ENCODE results near the gene AKAP13.
"Not testable (repeated sequence)": the region's sequence is repeated elsewhere in the genome, so short reads cannot be mapped to it uniquely, and the experiment has no call there.

Gene AKAP13

DNA sequence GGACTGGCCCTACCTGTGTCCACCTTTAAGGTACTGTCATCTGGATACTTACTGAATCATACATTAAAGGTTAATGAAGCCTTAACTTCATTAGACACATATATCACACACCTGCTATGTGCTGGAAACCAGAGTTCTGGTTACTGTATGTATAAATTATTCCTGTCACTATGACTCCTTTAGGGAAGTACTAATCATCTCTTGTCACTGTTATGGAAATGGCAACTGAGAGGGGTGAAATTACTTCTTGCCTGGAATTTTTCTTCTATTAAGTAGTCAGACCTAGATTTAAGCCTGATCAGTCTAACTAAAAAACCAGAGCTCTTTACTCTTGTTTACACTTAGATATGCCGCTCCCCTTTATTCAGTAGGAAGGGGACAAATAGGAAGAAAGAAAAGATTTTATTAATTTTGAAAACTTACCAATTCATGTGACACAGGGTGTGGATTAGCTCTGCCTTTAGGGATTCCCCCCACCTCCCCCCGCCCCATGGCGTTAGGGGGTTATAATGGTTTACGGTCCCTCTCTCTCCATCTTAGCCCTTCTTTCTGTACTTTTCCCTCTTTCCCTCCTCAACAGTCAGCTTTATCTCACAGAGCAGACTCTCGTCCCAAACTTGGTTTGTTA is 261.8 kb downstream of the AKAP13 start:
- peaks cover 11% of the 10 kb centered on the region for H3K36me3 ChIP-seq (ENCODE audit: control insufficient read depth, insufficient read depth, low read length)
- H3K27ac ChIP-seq (ENCODE audit: low read depth, low read length) = peak overlapping the region; percentile 64
- H3K4me1 ChIP-seq (ENCODE audit: control insufficient read depth, insufficient read depth, low read length) = peaks cover 20% of the 10 kb centered on the region
- H3K9ac ChIP-seq (ENCODE audit: low read length) = no peak overlapping the region
- H3K4me3 ChIP-seq (ENCODE audit: low read length) = peak overlapping the region; percentile 5
- no peaks in the 10 kb centered on the region for H3K27me3 ChIP-seq (ENCODE audit: control insufficient read depth, insufficient read depth, low read length)

GRCh38 chr15:85642693-85643066 is 262.3 kb downstream of the AKAP13 start:
- H3K4me1 ChIP-seq (ENCODE audit: control insufficient read depth, insufficient read depth, low read length) = peaks cover 20% of the 10 kb centered on the region
- H3K9ac ChIP-seq (ENCODE audit: low read length) = no peak overlapping the region

GRCh38 chr15:85646538-85647091 is 266.2 kb downstream of the AKAP13 start:
- peaks cover 10% of the 10 kb centered on the region for H3K36me3 ChIP-seq (ENCODE audit: control insufficient read depth, insufficient read depth, low read length)
- no peak overlapping the region for H3K27ac ChIP-seq (ENCODE audit: low read depth, low read length)
- H3K27me3 ChIP-seq (ENCODE audit: control insufficient read depth, insufficient read depth, low read length) = no peaks in the 10 kb centered on the region
- H3K4me3 ChIP-seq (ENCODE audit: low read length) = no peak overlapping the region
- H3K4me1 ChIP-seq (ENCODE audit: control insufficient read depth, insufficient read depth, low read length) = peaks cover 23% of the 10 kb centered on the region
- H3K9ac ChIP-seq (ENCODE audit: low read length) = no peak overlapping the region

More at GRCh38 chr15:85642693-85643066, 262.3 kb downstream of the AKAP13 start:
- peak overlapping the region; percentile 5 for H3K4me3 ChIP-seq (ENCODE audit: low read length)
- peaks cover 11% of the 10 kb centered on the region for H3K36me3 ChIP-seq (ENCODE audit: control insufficient read depth, insufficient read depth, low read length)
- H3K27ac ChIP-seq (ENCODE audit: low read depth, low read length) = peak overlapping the region; percentile 64
- H3K27me3 ChIP-seq (ENCODE audit: control insufficient read depth, insufficient read depth, low read length) = no peaks in the 10 kb centered on the region

DNA sequence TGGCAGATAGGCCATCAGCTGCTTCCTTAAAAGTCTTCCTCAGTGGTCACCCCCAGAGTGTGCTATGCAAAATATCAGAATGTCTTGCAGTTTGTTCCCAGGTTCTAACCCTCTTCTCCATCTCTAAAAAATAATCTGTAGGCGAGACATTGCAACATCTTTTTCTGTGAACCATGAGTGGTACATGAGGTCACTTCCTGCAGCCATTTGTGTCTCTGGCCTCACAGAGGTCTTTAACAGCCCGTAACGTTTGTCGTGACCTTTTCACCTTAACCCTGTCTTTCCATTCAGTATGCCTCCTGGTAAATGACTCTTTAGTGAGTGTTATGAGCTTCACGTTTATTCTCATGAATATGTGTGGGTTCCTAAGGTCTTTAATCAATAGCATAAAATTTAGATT is 269.0 kb downstream of the AKAP13 start:
- H3K4me3 ChIP-seq (ENCODE audit: low read length) = no peak overlapping the region
- H3K4me1 ChIP-seq (ENCODE audit: control insufficient read depth, insufficient read depth, low read length) = peaks cover 10% of the 10 kb centered on the region
- peaks cover 21% of the 10 kb centered on the region for H3K36me3 ChIP-seq (ENCODE audit: control insufficient read depth, insufficient read depth, low read length)
- no peaks in the 10 kb centered on the region for H3K27me3 ChIP-seq (ENCODE audit: control insufficient read depth, insufficient read depth, low read length)
- H3K9ac ChIP-seq (ENCODE audit: low read length) = no peak overlapping the region
- H3K27ac ChIP-seq (ENCODE audit: low read depth, low read length) = peak overlapping the region; percentile 45

- Histone ChIP-seq H3K36me3 (ENCODE audit: control insufficient read depth, insufficient read depth, low read length) (peaks cover 28% of the 10 kb centered on the region), H3K27ac (ENCODE audit: low read depth, low read length) (no peak overlapping the region), H3K27me3 (ENCODE audit: control insufficient read depth, insufficient read depth, low read length) (no peaks in the 10 kb centered on the region)
Observed at GRCh38 chr15:85651548-85651947, 271.1 kb downstream of the AKAP13 start.

GRCh38 chr15:85652457-85652856 is 272.1 kb downstream of the AKAP13 start:
- no peak overlapping the region for H3K9ac ChIP-seq (ENCODE audit: low read length)
- H3K27me3 ChIP-seq (ENCODE audit: control insufficient read depth, insufficient read depth, low read length) = no peaks in the 10 kb centered on the region
- H3K27ac ChIP-seq (ENCODE audit: low read depth, low read length) = peak overlapping the region; percentile 2
- H3K4me3 ChIP-seq (ENCODE audit: low read length) = no peak overlapping the region
- peaks cover 26% of the 10 kb centered on the region for H3K36me3 ChIP-seq (ENCODE audit: control insufficient read depth, insufficient read depth, low read length)
- peaks cover 7% of the 10 kb centered on the region for H3K4me1 ChIP-seq (ENCODE audit: control insufficient read depth, insufficient read depth, low read length)

More at GRCh38 chr15:85651548-85651947, 271.1 kb downstream of the AKAP13 start:
- Histone ChIP-seq H3K9ac (ENCODE audit: low read length) (no peak overlapping the region), H3K4me1 (ENCODE audit: control insufficient read depth, insufficient read depth, low read length) (peaks cover 7% of the 10 kb centered on the region), H3K4me3 (ENCODE audit: low read length) (no peak overlapping the region)

DNA sequence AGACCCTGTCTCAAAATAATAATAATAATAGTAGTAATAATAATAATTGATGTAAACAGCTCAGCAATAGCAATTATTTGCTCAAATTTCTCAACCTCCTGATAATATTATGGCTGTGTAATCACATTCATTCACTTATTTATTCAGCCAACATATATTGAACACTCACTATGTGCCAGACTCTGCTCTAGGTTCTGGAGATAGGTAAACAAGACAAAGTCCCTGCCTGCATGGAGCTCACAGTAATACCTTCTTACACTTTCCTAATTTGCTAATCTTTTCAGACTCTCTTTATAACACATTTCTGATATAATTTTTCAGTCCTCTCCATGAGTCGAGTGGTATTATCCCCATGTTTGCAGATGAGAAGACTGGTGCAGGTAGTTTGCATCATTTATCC is 276.7 kb downstream of the AKAP13 start:
- Histone ChIP-seq H3K36me3 (ENCODE audit: control insufficient read depth, insufficient read depth, low read length) (peaks cover 34% of the 10 kb centered on the region), H3K4me3 (ENCODE audit: low read length) (no peak overlapping the region), H3K27ac (ENCODE audit: low read depth, low read length) (no peak overlapping the region), H3K4me1 (ENCODE audit: control insufficient read depth, insufficient read depth, low read length) (peaks cover 4% of the 10 kb centered on the region), H3K27me3 (ENCODE audit: control insufficient read depth, insufficient read depth, low read length) (no peaks in the 10 kb centered on the region), H3K9ac (ENCODE audit: low read length) (no peak overlapping the region)

- no peak overlapping the region for H3K4me3 ChIP-seq (ENCODE audit: low read length)
- no peaks in the 10 kb centered on the region for H3K27me3 ChIP-seq (ENCODE audit: control insufficient read depth, insufficient read depth, low read length)
- H3K9ac ChIP-seq (ENCODE audit: low read length) = no peak overlapping the region
- H3K4me1 ChIP-seq (ENCODE audit: control insufficient read depth, insufficient read depth, low read length) = no peaks in the 10 kb centered on the region
- H3K36me3 ChIP-seq (ENCODE audit: control insufficient read depth, insufficient read depth, low read length) = peaks cover 26% of the 10 kb centered on the region
- H3K27ac ChIP-seq (ENCODE audit: low read depth, low read length) = no peak overlapping the region
Observed at GRCh38 chr15:85658816-85659215, 278.4 kb downstream of the AKAP13 start.

- H3K36me3 ChIP-seq (ENCODE audit: control insufficient read depth, insufficient read depth, low read length) = peaks cover 13% of the 10 kb centered on the region
- H3K4me1 ChIP-seq (ENCODE audit: control insufficient read depth, insufficient read depth, low read length) = peaks cover 1% of the 10 kb centered on the region
- H3K4me3 ChIP-seq (ENCODE audit: low read length) = no peak overlapping the region
- H3K9ac ChIP-seq (ENCODE audit: low read length) = no peak overlapping the region
- no peaks in the 10 kb centered on the region for H3K27me3 ChIP-seq (ENCODE audit: control insufficient read depth, insufficient read depth, low read length)
- H3K27ac ChIP-seq (ENCODE audit: low read depth, low read length) = no peak overlapping the region
Observed at GRCh38 chr15:85661859-85662258, 281.5 kb downstream of the AKAP13 start.

- H3K36me3 ChIP-seq (ENCODE audit: control insufficient read depth, insufficient read depth, low read length) = peaks cover 15% of the 10 kb centered on the region
Observed at GRCh38 chr15:85665677-85666076, 285.3 kb downstream of the AKAP13 start.

DNA sequence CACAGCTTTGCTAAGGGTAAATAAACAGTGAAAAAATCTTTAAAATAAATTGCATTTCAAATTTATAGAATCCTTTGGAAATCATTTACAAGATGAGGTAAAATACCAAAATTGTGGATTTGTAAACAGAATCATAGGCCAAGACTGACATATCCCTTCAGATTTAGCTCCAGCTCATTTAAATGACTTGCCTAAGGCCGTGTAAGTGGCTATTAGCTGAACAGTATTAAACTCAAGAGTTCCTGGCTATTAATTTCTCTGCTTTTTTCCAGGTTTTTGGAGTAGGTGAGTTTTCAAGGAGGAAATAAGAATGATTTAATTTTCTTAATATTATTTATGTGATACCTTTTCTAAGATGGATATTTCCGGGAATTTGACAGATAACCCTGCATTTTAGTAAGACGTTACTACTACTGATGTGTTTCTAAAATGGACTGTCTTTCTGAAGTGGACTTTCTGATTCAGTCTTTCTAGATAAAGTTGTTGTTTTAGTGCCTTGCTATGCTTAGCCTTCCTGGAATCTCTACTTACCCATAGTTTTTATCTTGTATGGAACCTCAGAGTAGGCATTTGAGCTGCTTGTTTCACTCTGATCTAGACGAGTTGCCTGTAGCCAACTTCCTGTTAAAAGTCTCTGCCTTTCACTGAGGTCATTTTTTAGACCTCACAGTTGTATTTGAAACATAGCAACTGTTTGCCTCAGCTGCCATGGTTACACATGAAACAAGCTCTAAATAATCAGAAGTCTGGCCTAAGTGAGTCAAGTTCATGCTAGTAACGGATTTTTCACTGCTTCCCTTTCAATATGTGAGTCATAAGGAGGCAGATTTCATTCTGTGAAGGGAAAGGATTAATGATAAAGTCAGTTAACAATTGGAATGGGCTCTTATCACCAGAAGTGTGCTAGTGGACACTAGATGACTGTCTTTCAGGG is 287.4 kb downstream of the AKAP13 start:
- peak overlapping the region; percentile 93 for H3K27ac ChIP-seq (ENCODE audit: low read depth, low read length)
- no peaks in the 10 kb centered on the region for H3K27me3 ChIP-seq (ENCODE audit: control insufficient read depth, insufficient read depth, low read length)
- no peak overlapping the region for H3K4me3 ChIP-seq (ENCODE audit: low read length)
- H3K9ac ChIP-seq (ENCODE audit: low read length) = no peak overlapping the region
- peaks cover 16% of the 10 kb centered on the region for H3K36me3 ChIP-seq (ENCODE audit: control insufficient read depth, insufficient read depth, low read length)
- H3K4me1 ChIP-seq (ENCODE audit: control insufficient read depth, insufficient read depth, low read length) = peaks cover 29% of the 10 kb centered on the region

More at GRCh38 chr15:85665677-85666076, 285.3 kb downstream of the AKAP13 start:
- not testable (repeated sequence) for H3K27ac ChIP-seq (ENCODE audit: low read depth, low read length); H3K4me3 ChIP-seq (ENCODE audit: low read length); H3K9ac ChIP-seq (ENCODE audit: low read length); H3K27me3 ChIP-seq (ENCODE audit: control insufficient read depth, insufficient read depth, low read length)
- H3K4me1 ChIP-seq (ENCODE audit: control insufficient read depth, insufficient read depth, low read length) = peaks cover 18% of the 10 kb centered on the region

- H3K36me3 ChIP-seq (ENCODE audit: control insufficient read depth, insufficient read depth, low read length) = peaks cover 12% of the 10 kb centered on the region
- peaks cover 31% of the 10 kb centered on the region for H3K4me1 ChIP-seq (ENCODE audit: control insufficient read depth, insufficient read depth, low read length)
- H3K9ac ChIP-seq (ENCODE audit: low read length) = no peak overlapping the region
- H3K4me3 ChIP-seq (ENCODE audit: low read length) = no peak overlapping the region
- no peaks in the 10 kb centered on the region for H3K27me3 ChIP-seq (ENCODE audit: control insufficient read depth, insufficient read depth, low read length)
- peak overlapping the region; percentile 7 for H3K27ac ChIP-seq (ENCODE audit: low read depth, low read length)
Observed at GRCh38 chr15:85671156-85671555, 290.8 kb downstream of the AKAP13 start.

All from rectal smooth muscle tissue (tissue), 1 donor.